Mesothelial cell of epicardium (in vitro differentiated cells): ENCODE measurements around the gene KIF5B. TPM values are rescaled to one million over a fixed set of nuclear protein-coding genes. Genes with fewer than 3 reads are reported as not detected.
"Not testable (repeated sequence)": the region's sequence is repeated elsewhere in the genome, so short reads cannot be mapped to it uniquely, and the experiment has no call there.

ENCODE experiments used
- DNase-seq, 2 experiments: peaks; one replicate each; pipeline ENCODE4 v3.0.0; 2021; ENCODE audit warnings: low spot score in 2 of 2; ENCODE audit not compliant: unreplicated experiment in 2 of 2
- H3K27ac Mint-ChIP-seq: 2 replicates; pipeline ENCODE4 v1.8.0; 2021; ENCODE audit warnings: mixed read lengths
- H3K27me3 Mint-ChIP-seq: 2 replicates; pipeline ENCODE4 v1.8.0; 2021; ENCODE audit warnings: low read depth, mixed read lengths
- H3K36me3 Mint-ChIP-seq: 2 replicates; pipeline ENCODE4 v1.8.0; 2021; ENCODE audit warnings: mixed read lengths
- H3K4me1 Mint-ChIP-seq: 2 replicates; pipeline ENCODE4 v1.8.0; 2021; ENCODE audit warnings: mixed read lengths
- H3K4me3 Mint-ChIP-seq: 2 replicates; pipeline ENCODE4 v1.8.0; 2021; ENCODE audit warnings: mild to moderate bottlenecking, moderate library complexity, mixed read lengths
- H3K9me3 Mint-ChIP-seq: 2 replicates; pipeline ENCODE4 v1.8.0; 2021; ENCODE audit warnings: mixed read lengths
- CTCF ChIP-seq: fragments of 200-600 bp; sonication (generic); IDR thresholded peaks from one replicate; pipeline ENCODE4 v1.5.0; 2021; ENCODE audit warnings: antibody characterized with exemption; ENCODE audit not compliant: unreplicated experiment
- total RNA-seq: library from RNA; stranded (reverse); gene quantifications from 3 replicates; pipeline ENCODE4 v1.2.1, GENCODE V29; 2021

KIF5B gene
- total RNA-seq, 1 donor from 2014 or later, result 104 TPM

DNA sequence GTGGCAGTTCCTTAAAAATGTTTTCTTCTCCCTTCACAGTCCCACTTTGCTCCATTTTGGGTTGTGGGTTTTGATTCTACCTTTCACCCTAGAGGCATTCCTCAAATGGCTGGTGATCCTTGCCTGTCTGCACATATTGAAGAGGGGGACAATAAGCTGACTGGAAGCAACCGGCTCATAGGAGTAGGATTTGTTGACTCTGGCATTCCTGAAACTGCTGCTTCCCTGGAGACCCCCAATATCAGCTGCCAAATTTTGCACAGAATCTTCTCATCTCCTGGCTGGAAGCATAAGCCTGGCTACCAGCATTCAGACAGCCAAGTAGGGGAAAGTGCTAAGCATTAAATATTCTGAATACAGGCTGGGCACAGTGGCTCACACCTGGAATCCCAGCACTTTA is 53.7 kb downstream of the KIF5B start:
- H3K9me3 Mint-ChIP-seq, result no peaks in the 10 kb centered on the region
- DNase-seq, result no peak
- no peak overlapping the region for H3K27ac Mint-ChIP-seq
- H3K4me1 Mint-ChIP-seq, result peaks cover 6% of the 10 kb centered on the region
- no peak overlapping the region for H3K4me3 Mint-ChIP-seq
- no peaks in the 10 kb centered on the region for H3K27me3 Mint-ChIP-seq
- TF ChIP-seq CTCF, result no peak
- no peaks in the 10 kb centered on the region for H3K36me3 Mint-ChIP-seq

DNA sequence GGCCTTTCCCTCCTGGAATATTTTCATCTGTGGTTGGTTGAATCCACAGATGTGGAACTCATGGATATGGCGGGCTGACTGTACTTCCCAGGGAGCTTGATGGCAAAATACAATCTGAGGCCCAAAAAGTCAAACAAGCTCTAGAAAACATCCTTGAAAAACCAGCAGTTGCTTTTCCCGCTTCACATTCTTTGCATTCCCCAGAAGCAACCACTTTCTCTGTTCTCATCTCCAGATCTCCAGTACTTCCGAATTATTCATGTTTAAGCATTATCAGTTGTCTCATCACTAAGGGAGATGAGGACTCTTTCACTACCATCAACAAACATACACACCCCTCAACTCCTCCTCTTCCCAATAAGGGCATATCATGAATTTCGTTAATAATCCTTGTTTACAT is 55.3 kb downstream of the KIF5B start:
- H3K4me1 Mint-ChIP-seq, result peaks cover 6% of the 10 kb centered on the region
- H3K4me3 Mint-ChIP-seq, result no peak overlapping the region
- H3K27ac Mint-ChIP-seq, result no peak overlapping the region
- no peaks in the 10 kb centered on the region for H3K27me3 Mint-ChIP-seq
- no peak for TF ChIP-seq CTCF
- no peaks in the 10 kb centered on the region for H3K36me3 Mint-ChIP-seq
- no peaks in the 10 kb centered on the region for H3K9me3 Mint-ChIP-seq
- no peak for DNase-seq

DNA sequence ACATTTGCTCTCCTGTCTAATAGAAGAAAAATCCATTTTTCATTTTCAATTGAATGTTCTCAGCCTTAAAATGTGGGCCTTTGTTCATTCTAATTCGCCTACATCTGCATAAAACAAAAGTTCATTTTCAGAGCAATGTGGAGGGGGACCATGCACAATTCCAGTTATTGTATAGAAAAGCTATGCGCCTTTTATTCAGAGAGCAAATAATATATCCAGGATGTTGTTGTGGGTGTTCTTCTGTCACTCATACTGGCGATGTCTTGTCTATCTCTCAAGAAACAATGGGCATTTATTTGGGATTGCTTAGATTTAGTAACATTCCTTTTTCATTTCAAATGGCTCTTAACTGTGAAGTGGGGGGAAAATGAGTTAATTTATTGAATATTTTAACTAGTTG is 56.4 kb downstream of the KIF5B start:
- Mint-ChIP-seq H3K27me3 (no peaks in the 10 kb centered on the region), H3K4me3 (no peak overlapping the region), H3K4me1 (peaks cover 6% of the 10 kb centered on the region), H3K9me3 (no peaks in the 10 kb centered on the region), H3K36me3 (no peaks in the 10 kb centered on the region), H3K27ac (no peak overlapping the region)
- DNase-seq, result no peak
- TF ChIP-seq CTCF, result no peak

- Mint-ChIP-seq H3K27ac (no peak overlapping the region), H3K27me3 (no peaks in the 10 kb centered on the region), H3K4me3 (no peak overlapping the region), H3K4me1 (peaks cover 6% of the 10 kb centered on the region), H3K9me3 (no peaks in the 10 kb centered on the region), H3K36me3 (no peaks in the 10 kb centered on the region)
- no peak for DNase-seq
- TF ChIP-seq CTCF, result no peak
These were observed 57.1 kb downstream of the KIF5B start for GRCh38 chr10:31999070-31999660.

- H3K36me3 Mint-ChIP-seq, result no peaks in the 10 kb centered on the region
- TF ChIP-seq CTCF, result no peak
- DNase-seq, result no peak
- H3K9me3 Mint-ChIP-seq, result peaks cover 5% of the 10 kb centered on the region
- H3K4me1 Mint-ChIP-seq, result no peaks in the 10 kb centered on the region
- H3K4me3 Mint-ChIP-seq, result no peak overlapping the region
- H3K27ac Mint-ChIP-seq, result no peak overlapping the region
- H3K27me3 Mint-ChIP-seq, result no peaks in the 10 kb centered on the region
These were observed 61.3 kb downstream of the KIF5B start for GRCh38 chr10:31994926-31995325.

DNA sequence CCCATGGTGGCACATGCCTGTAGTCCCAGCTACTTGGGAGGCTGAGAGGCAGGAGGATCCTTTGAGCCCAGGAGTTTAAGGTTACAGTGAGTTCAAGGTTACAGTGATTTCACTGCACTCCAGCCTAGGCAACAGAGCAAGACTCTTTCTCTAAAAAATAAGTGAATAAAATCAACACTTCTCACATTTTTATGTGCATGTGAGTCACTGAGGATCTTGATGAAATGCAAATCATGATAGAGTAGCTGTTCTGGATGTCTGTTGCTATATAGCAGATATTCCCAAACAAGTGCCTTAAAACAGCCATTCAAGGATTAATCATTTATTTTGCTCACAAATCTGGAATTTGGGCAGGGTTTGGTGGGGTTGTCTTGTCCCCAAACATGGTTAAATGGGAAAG is 65.3 kb downstream of the KIF5B start:
- no peaks in the 10 kb centered on the region for H3K27me3 Mint-ChIP-seq
- H3K4me1 Mint-ChIP-seq, result no peaks in the 10 kb centered on the region
- no peak for DNase-seq
- H3K27ac Mint-ChIP-seq, result no peak overlapping the region
- H3K4me3 Mint-ChIP-seq, result no peak overlapping the region
- peaks cover 15% of the 10 kb centered on the region for H3K9me3 Mint-ChIP-seq
- no peak for TF ChIP-seq CTCF
- H3K36me3 Mint-ChIP-seq, result no peaks in the 10 kb centered on the region

DNA sequence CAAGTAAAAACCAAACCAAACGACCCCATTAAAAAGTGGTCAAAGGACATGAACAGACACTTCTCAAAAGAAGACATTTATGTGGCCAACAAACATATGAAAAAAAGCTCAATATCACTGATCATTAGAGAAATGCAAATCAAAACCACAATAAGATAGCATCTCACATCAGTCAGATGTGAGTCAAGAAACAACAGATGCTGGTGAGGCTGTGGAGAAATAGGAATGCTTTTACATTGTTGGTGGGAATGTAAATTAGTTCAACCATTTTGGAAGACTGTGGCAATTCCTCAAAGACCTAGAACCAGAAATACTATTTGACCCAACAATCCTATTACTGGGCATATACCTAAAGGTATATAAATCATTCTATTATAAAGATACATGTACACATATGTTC is 68.4 kb downstream of the KIF5B start:
- not testable (repeated sequence) for H3K4me1 Mint-ChIP-seq, H3K27me3 Mint-ChIP-seq, H3K36me3 Mint-ChIP-seq, DNase-seq, H3K4me3 Mint-ChIP-seq, H3K27ac Mint-ChIP-seq
- H3K9me3 Mint-ChIP-seq, result peaks cover 13% of the 10 kb centered on the region
